HFF-Myc (cell line): Measurements from ENCODE around the gene CCNC.
"Not testable (repeated sequence)": the region's sequence is repeated elsewhere in the genome, so short reads cannot be mapped to it uniquely, and the experiment has no call there.

Source experiments
- DNase-seq: peaks from one replicate; pipeline ENCODE4 v3.0.0-alpha.2; 2011; ENCODE audit warnings: low read depth; ENCODE audit errors: extremely low read depth
- H3K4me3 ChIP-seq: replicated peaks from 2 replicates; pipeline ENCODE4 v1.5.1; 2011; ENCODE audit warnings: low read depth, mild to moderate bottlenecking, control low read depth, low read length
- TF ChIP-seq, protein P1 (sequence below): IDR thresholded peaks from 2 replicates; pipeline ENCODE4 v1.5.1; 2012; ENCODE audit warnings: mild to moderate bottlenecking, low read depth, low read length, control low read depth; ENCODE audit errors: missing control alignments

The CCNC gene

GRCh38 chr6:99605911-99606655 is 37.6 kb upstream of the CCNC start:
- H3K4me3 ChIP-seq = no peak overlapping the region
- TF ChIP-seq, protein P1, sequence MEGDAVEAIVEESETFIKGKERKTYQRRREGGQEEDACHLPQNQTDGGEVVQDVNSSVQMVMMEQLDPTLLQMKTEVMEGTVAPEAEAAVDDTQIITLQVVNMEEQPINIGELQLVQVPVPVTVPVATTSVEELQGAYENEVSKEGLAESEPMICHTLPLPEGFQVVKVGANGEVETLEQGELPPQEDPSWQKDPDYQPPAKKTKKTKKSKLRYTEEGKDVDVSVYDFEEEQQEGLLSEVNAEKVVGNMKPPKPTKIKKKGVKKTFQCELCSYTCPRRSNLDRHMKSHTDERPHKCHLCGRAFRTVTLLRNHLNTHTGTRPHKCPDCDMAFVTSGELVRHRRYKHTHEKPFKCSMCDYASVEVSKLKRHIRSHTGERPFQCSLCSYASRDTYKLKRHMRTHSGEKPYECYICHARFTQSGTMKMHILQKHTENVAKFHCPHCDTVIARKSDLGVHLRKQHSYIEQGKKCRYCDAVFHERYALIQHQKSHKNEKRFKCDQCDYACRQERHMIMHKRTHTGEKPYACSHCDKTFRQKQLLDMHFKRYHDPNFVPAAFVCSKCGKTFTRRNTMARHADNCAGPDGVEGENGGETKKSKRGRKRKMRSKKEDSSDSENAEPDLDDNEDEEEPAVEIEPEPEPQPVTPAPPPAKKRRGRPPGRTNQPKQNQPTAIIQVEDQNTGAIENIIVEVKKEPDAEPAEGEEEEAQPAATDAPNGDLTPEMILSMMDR = no peak

GRCh38 chr6:99605074-99605734 is 36.7 kb upstream of the CCNC start:
- no peak overlapping the region for H3K4me3 ChIP-seq
- no peak for DNase-seq
- TF ChIP-seq, protein P1 = no peak

More at GRCh38 chr6:99605911-99606655, 37.6 kb upstream of the CCNC start:
- no peak for DNase-seq

DNA sequence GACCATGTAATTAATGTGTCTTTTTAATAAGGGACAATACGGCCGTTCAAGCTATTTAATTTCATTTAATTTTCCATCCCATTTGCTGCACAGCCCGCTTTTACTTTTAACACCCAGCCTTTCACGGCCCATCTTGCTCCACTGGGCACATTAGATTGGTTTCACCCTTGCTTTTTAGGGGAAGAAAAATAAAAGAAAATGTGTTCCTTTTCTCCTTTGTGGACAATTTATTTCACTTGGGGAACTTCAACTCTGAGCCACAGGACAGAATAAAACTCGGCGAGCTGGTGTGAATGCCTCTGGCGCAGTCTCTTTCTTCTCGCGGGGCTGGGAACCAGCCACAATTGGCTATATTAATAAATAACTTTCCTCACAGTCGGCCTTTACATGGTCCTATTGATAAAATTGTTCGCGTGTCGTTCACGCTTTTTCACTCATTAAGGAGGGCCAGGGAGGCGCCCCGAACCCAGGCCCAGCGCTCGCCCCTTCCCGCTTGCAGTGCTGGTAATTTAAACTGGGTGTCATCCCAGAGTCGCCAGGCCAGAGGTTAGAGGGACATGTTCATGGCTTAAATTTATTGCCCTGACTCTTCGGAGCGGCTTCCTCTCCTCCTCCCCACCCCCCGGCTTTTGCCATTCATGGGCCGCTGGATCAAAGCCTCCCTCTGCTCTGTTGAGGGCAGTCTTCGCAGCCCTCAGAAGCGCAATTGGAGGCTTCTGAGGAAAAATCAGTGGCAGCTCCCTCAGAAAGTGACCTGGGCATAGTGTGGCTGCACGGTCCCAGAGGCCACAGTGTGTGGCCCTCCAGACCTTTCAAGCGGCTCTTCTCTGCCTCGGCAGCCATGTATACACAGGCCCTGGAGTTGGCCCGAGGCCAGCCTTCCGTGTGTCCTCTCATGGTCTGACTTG is 36.0 kb upstream of the CCNC start:
- TF ChIP-seq, protein P1 = no peak
- H3K4me3 ChIP-seq = no peak overlapping the region
- no peak for DNase-seq

- DNase-seq = no peak
- H3K4me3 ChIP-seq = peak overlapping the region; percentile 22
- TF ChIP-seq, protein P1 = no peak
These were observed 35.1 kb upstream of the CCNC start for GRCh38 chr6:99603421-99604165.

DNA sequence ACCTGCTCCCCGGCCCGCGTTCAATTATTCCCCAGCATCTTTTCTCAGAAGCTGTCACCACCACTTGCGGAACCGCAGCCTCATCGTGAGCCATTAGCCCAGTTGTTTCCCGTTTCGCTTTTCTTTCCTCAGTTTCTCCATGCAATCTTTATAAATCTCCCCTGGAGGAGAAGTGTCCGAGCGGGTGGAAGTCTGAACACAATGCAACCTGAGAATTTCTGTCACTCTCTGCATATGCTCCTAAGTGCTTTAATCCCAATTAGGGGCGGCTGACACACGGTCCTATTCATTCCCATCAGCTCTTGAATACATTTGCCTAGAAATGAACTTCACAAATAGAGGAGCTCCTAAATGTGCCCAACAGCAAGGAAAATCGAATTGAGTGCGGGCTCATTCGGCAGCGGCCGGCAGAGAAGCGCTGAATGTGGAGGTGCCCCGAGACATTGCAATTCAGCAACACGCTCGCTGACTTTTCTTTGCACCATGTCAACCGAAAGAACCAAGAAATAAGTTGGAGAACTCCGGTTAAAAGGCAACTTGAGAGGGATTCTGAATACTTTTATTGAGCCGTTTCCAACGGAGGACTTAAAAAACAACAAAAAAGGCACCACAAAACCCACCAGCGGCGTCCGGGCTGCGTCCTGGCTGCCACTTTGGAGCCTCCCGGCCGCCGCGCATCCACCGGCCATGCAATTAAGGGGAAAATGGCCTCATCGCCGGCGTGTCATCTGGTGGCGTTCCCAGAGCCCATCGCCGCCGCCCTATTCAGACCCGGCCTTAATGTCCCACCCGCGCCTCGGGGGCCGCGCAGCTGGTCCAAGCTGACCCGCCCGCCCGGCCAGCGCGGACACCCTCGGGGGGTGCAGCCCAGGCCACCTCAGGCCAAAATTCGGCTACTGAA is 34.3 kb upstream of the CCNC start:
- TF ChIP-seq, protein P1 = no peak
- DNase-seq = no peak
- no peak overlapping the region for H3K4me3 ChIP-seq

GRCh38 chr6:99594696-99595095 is 26.2 kb upstream of the CCNC start:
- H3K4me3 ChIP-seq, DNase-seq: not testable (repeated sequence)
